ENCODE data around the gene CACNA1S.

GRCh38 chr1:201116091-201116490 is 3.9 kb upstream of the CACNA1S start:
- TF ChIP-seq POLR2AphosphoS5 (IDR thresholded peaks at IDR 0.05; ENCODE audit: low read depth, low read length) (no peak), POLR2A (IDR thresholded peaks at IDR 0.05; ENCODE audit: low read depth, low read length) (no peak), TAF1 (IDR thresholded peaks at IDR 0.05; ENCODE audit: borderline replicate concordance, low read depth, low read length) (no peak)

Measured in GM12892 (cell line).